WTC11 (cell line): ENCODE measurements around the gene STX2. TPM values are rescaled to one million over a fixed set of nuclear protein-coding genes. Genes with fewer than 3 reads are reported as not detected.

ENCODE experiments used
- ATAC-seq: fragments of 200-7000 bp; cut with Tn5 transposase; 2 replicates; pipeline ENCODE4 v1.10.0; 2021; ENCODE audit warnings: mild to moderate bottlenecking, moderate library complexity
- CTCF ChIA-PET: fragments of 300-600 bp; sonication (Branson Sonifier 250); formaldehyde crosslinking; loops from one replicate; lab custom pipeline; 2021; ENCODE audit warnings: antibody characterized with exemption; lab: Charles Lee
- POLR2A ChIA-PET: fragments of 350-600 bp; sonication (Branson Sonifier 250); formaldehyde crosslinking; loops from one replicate; lab custom pipeline; 2021; ENCODE audit warnings: antibody characterized with exemption; lab: Charles Lee
- DNase-seq: peaks from one replicate; pipeline ENCODE4 v3.0.0; 2021; ENCODE audit warnings: low spot score
- H3K27ac Mint-ChIP-seq: 2 replicates; pipeline ENCODE4 v1.8.0; 2021; ENCODE audit warnings: mixed read lengths
- H3K27me3 Mint-ChIP-seq: 2 replicates; pipeline ENCODE4 v1.8.0; 2021; ENCODE audit warnings: low read depth, mild to moderate bottlenecking, moderate library complexity, mixed read lengths
- H3K36me3 Mint-ChIP-seq: 2 replicates; pipeline ENCODE4 v1.8.0; 2021; ENCODE audit warnings: mixed read lengths
- H3K4me1 Mint-ChIP-seq: 2 replicates; pipeline ENCODE4 v1.8.0; 2022; ENCODE audit warnings: mixed read lengths
- H3K4me3 Mint-ChIP-seq: 2 replicates; pipeline ENCODE4 v1.8.0; 2021; ENCODE audit warnings: mild to moderate bottlenecking, moderate library complexity, mixed read lengths
- H3K9me3 Mint-ChIP-seq: 2 replicates; pipeline ENCODE4 v1.8.0; 2021; ENCODE audit warnings: mixed read lengths
- ATF2 ChIP-seq: sonication (generic); formaldehyde crosslinking; IDR thresholded peaks from 2 replicates; pipeline ENCODE4 v1.8.1; 2022; ENCODE audit warnings: low read depth, missing genetic modification reagents, borderline replicate concordance
- ATF3 ChIP-seq: sonication (generic); formaldehyde crosslinking; conservative IDR thresholded peaks from 2 replicates; pipeline ENCODE4 v1.8.1; 2022; ENCODE audit warnings: mild to moderate bottlenecking, missing genetic modification reagents
- E2F1 ChIP-seq: sonication (generic); formaldehyde crosslinking; IDR thresholded peaks from 2 replicates; pipeline ENCODE4 v1.8.0; 2022; ENCODE audit warnings: mild to moderate bottlenecking, missing genetic modification reagents
- E2F5 ChIP-seq: sonication (generic); formaldehyde crosslinking; IDR thresholded peaks from 2 replicates; pipeline ENCODE4 v1.8.1; 2022; ENCODE audit warnings: mild to moderate bottlenecking, moderate library complexity, missing genetic modification reagents
- EMX1 ChIP-seq: fragments of 250-450 bp; sonication (Bioruptor Pico); IDR thresholded peaks from 2 replicates; pipeline ENCODE4 v1.8.0; 2021; ENCODE audit warnings: mild to moderate bottlenecking
- ETV6 ChIP-seq: sonication (generic); formaldehyde crosslinking; IDR thresholded peaks from 2 replicates; pipeline ENCODE4 v1.8.1; 2022; ENCODE audit warnings: mild to moderate bottlenecking, missing genetic modification reagents
- FOXK1 ChIP-seq: sonication (generic); formaldehyde crosslinking; IDR thresholded peaks from 2 replicates; pipeline ENCODE4 v1.8.0; 2022; ENCODE audit warnings: mild to moderate bottlenecking, moderate library complexity, missing genetic modification reagents
- FOXP1 ChIP-seq: sonication (generic); formaldehyde crosslinking; IDR thresholded peaks from 2 replicates; pipeline ENCODE4 v1.8.0; 2022; ENCODE audit warnings: missing genetic modification reagents, mild to moderate bottlenecking, moderate library complexity, borderline replicate concordance
- FOXP4 ChIP-seq: sonication (generic); formaldehyde crosslinking; IDR thresholded peaks from 2 replicates; pipeline ENCODE4 v1.8.0; 2022; ENCODE audit warnings: mild to moderate bottlenecking, missing genetic modification reagents
- GABPB1 ChIP-seq: sonication (generic); formaldehyde crosslinking; IDR thresholded peaks from 2 replicates; pipeline ENCODE4 v1.8.1; 2023; ENCODE audit warnings: mild to moderate bottlenecking, missing genetic modification reagents
- GTF2I ChIP-seq: fragments of 250-450 bp; sonication (Bioruptor Pico); conservative IDR thresholded peaks from 2 replicates; pipeline ENCODE4 v1.4.0; 2021; ENCODE audit warnings: mild to moderate bottlenecking
- JUN ChIP-seq: sonication (generic); formaldehyde crosslinking; IDR thresholded peaks from 2 replicates; pipeline ENCODE4 v1.8.0; 2023; ENCODE audit warnings: mild to moderate bottlenecking, missing genetic modification reagents
- MLX ChIP-seq: sonication (generic); formaldehyde crosslinking; IDR thresholded peaks from 2 replicates; pipeline ENCODE4 v1.8.1; 2023; ENCODE audit warnings: mild to moderate bottlenecking, missing genetic modification reagents, moderate library complexity
- NFE2L1 ChIP-seq: sonication (generic); formaldehyde crosslinking; IDR thresholded peaks from 2 replicates; pipeline ENCODE4 v1.8.1; 2023; ENCODE audit warnings: missing genetic modification reagents
- NR3C1 ChIP-seq: sonication (generic); formaldehyde crosslinking; conservative IDR thresholded peaks from 2 replicates; pipeline ENCODE4 v1.8.1; 2023; ENCODE audit warnings: low read depth, mild to moderate bottlenecking, missing genetic modification reagents
- USF2 ChIP-seq: sonication (generic); formaldehyde crosslinking; IDR thresholded peaks from 2 replicates; pipeline ENCODE4 v1.8.1; 2023; ENCODE audit warnings: mild to moderate bottlenecking, missing genetic modification reagents, moderate library complexity
- ZNF121 ChIP-seq: sonication (generic); formaldehyde crosslinking; IDR thresholded peaks from 2 replicates; pipeline ENCODE4 v1.8.0; 2023; ENCODE audit warnings: missing genetic modification reagents
- ZNF138 ChIP-seq: sonication (generic); formaldehyde crosslinking; conservative IDR thresholded peaks from 2 replicates; pipeline ENCODE4 v1.8.1; 2022; ENCODE audit warnings: mild to moderate bottlenecking, moderate library complexity, missing genetic modification reagents
- ZNF396 ChIP-seq: fragments of 250-450 bp; sonication (Bioruptor Pico); IDR thresholded peaks from 2 replicates; pipeline ENCODE4 v1.8.0; 2021; ENCODE audit warnings: mild to moderate bottlenecking, moderate library complexity, borderline replicate concordance
- ZNF423 ChIP-seq: fragments of 250-450 bp; sonication (Bioruptor Pico); IDR thresholded peaks from 2 replicates; pipeline ENCODE4 v2.1.2; 2022; ENCODE audit warnings: mild to moderate bottlenecking, moderate library complexity
- total RNA-seq: library from RNA; stranded (reverse); gene quantifications from 3 replicates; pipeline ENCODE4 v1.2.3, GENCODE V29; 2021

Gene STX2
- total RNA-seq, 1 experiment from 2014 or later = 22.7 TPM

- Mint-ChIP-seq H3K27ac (peak overlapping the region; percentile 99), H3K4me1 (peaks cover 59% of the 10 kb centered on the region), H3K4me3 (peak overlapping the region; percentile 97), H3K9me3 (no peaks in the 10 kb centered on the region), H3K27me3 (no peaks in the 10 kb centered on the region; the same call in 1 of the 2 replicates), H3K36me3 (peaks cover 50% of the 10 kb centered on the region)
- ChIA-PET POLR2A (no interaction called here), CTCF (no interaction called here)
- DNase-seq (peak; percentile 32), ATAC-seq (no peak)
- TF ChIP-seq EMX1 (CRISPR knock-in tag) (0 out of 2 replicates have a peak, but pooled peaks have one; percentile 60), GTF2I (CRISPR knock-in tag) (no peak), ZNF423 (CRISPR knock-in tag) (no peak), NFE2L1 (CRISPR knock-in tag) (no peak), E2F1 (CRISPR knock-in tag) (no peak), USF2 (peak; percentile 42; the same call in 1 of the 2 replicates), ZNF138 (CRISPR knock-in tag) (no peak), JUN (peak; percentile 46; the same call in 1 of the 2 replicates)
These were observed 33.4 kb upstream of the STX2 start for GRCh38 chr12:130872179-130873096.

GRCh38 chr12:130871286-130872178 lies 32.5 kb upstream of the STX2 start, which contains the start of gene RAN:
Gene RAN (plus strand): TSS chr12:130872066. CDS start chr12:130872594, 528 bp downstream.
- Mint-ChIP-seq H3K36me3 (peaks cover 44% of the 10 kb centered on the region), H3K4me1 (peaks cover 51% of the 10 kb centered on the region), H3K27ac (peak within 1 kb of the TSS; percentile 99), H3K4me3 (peak within 1 kb of the TSS; percentile 97), H3K9me3 (peaks cover 3% of the 10 kb centered on the region), H3K27me3 (no peaks in the 10 kb centered on the region; the same call in 1 of the 2 replicates)
- CTCF ChIA-PET = interaction anchor here (0.9 to 3.1 kb wide), 13 partner anchors 9 to 245 kb away, joined by 3 to 36 read pairs (median 5); no protein-coding TSS in a partner anchor
- DNase-seq (peak; percentile 80), ATAC-seq (peak; percentile 71)
- POLR2A ChIA-PET = interaction anchor here (0.6 to 1.1 kb wide), 4 partner anchors 19 to 42 kb away, joined by 3 to 5 read pairs (median 4); no protein-coding TSS in a partner anchor
- no peak for TF ChIP-seq ATF2
- TF ChIP-seq NFE2L1 (CRISPR knock-in tag) = peak; percentile 42; the same call in 1 of the 2 replicates
- peak; percentile 83; the same call in 1 of the 2 replicates for TF ChIP-seq FOXP4 (CRISPR knock-in tag)
- 0 out of 2 replicates have a peak, but pooled peaks have one; percentile 19 for TF ChIP-seq GABPB1 (CRISPR knock-in tag)
- TF ChIP-seq ZNF396 = no peak
- peak; percentile 55; the same call in 1 of the 2 replicates for TF ChIP-seq GTF2I (CRISPR knock-in tag)
- 0 out of 2 replicates have a peak, but pooled peaks have one; percentile 25 for TF ChIP-seq ETV6 (CRISPR knock-in tag)
- peak; percentile 83; the same call in 1 of the 2 replicates for TF ChIP-seq FOXP1 (CRISPR knock-in tag)
- no peak for TF ChIP-seq ATF3
- TF ChIP-seq MLX (CRISPR knock-in tag) = no peak
- TF ChIP-seq E2F5 (CRISPR knock-in tag) = peak; percentile 73; the same call in 1 of the 2 replicates
- TF ChIP-seq USF2 = peak; percentile 89
- TF ChIP-seq NR3C1 = no peak
- 0 out of 2 replicates have a peak, but pooled peaks have one; percentile 35 for TF ChIP-seq FOXK1 (CRISPR knock-in tag)
- peak; percentile 68; the same call in 1 of the 2 replicates for TF ChIP-seq ZNF121 (CRISPR knock-in tag)
